GM23338 (cell line): ENCODE data around the gene NCS1. TPM values are rescaled to one million over a fixed set of nuclear protein-coding genes. Genes with fewer than 3 reads are reported as not detected.

ENCODE experiments used
- ATAC-seq: fragments of 200-7000 bp; cut with Tn5 transposase; 3 replicates; pipeline ENCODE4 v1.9.1; 2020
- DNase-seq: peaks from one replicate; pipeline ENCODE4 v3.0.0-alpha.2; 2015; ENCODE audit warnings: low spot score
- H2AFZ ChIP-seq: fragments of 200-600 bp; sonication (generic); 2 replicates; pipeline ENCODE4 v1.8.0; 2016; ENCODE audit warnings: antibody characterized with exemption, mild to moderate bottlenecking, moderate library complexity
- H3F3A ChIP-seq: fragments of 200-600 bp; sonication (generic); replicated peaks from 2 replicates; pipeline ENCODE4 v1.8.0; 2017; ENCODE audit warnings: antibody characterized with exemption, mixed run types, low read depth
- H3K27ac ChIP-seq: fragments of 200-600 bp; sonication (generic); 2 replicates; pipeline ENCODE4 v1.6.1; 2016; ENCODE audit warnings: low read depth
- H3K27me3 ChIP-seq: fragments of 200-600 bp; sonication (generic); 2 replicates; pipeline ENCODE4 v1.8.0; 2016; ENCODE audit warnings: mild to moderate bottlenecking, mixed run types, moderate library complexity; ENCODE audit not compliant: insufficient read depth
- H3K36me3 ChIP-seq: fragments of 200-600 bp; sonication (generic); 2 replicates; pipeline ENCODE4 v1.8.0; 2016; ENCODE audit warnings: mild to moderate bottlenecking; ENCODE audit not compliant: insufficient read depth
- H3K4me1 ChIP-seq: fragments of 200-600 bp; sonication (generic); 2 replicates; pipeline ENCODE4 v1.8.0; 2016; ENCODE audit warnings: mild to moderate bottlenecking, moderate library complexity; ENCODE audit not compliant: insufficient read depth
- H3K4me2 ChIP-seq: fragments of 200-600 bp; sonication (generic); 2 replicates; pipeline ENCODE4 v1.7.1; 2017; ENCODE audit warnings: mixed run types
- H3K4me3 ChIP-seq: fragments of 200-600 bp; sonication (generic); 2 replicates; pipeline ENCODE4 v1.6.1; 2016; ENCODE audit warnings: mixed run types
- H3K79me2 ChIP-seq: fragments of 200-600 bp; sonication (generic); replicated peaks from 2 replicates; pipeline ENCODE4 v1.8.0; 2017; ENCODE audit warnings: mild to moderate bottlenecking; ENCODE audit not compliant: insufficient read depth
- H3K9me2 ChIP-seq: fragments of 200-600 bp; sonication (generic); 2 replicates; pipeline ENCODE4 v1.8.0; 2017; ENCODE audit not compliant: insufficient read depth
- H4K20me1 ChIP-seq: fragments of 200-600 bp; sonication (generic); replicated peaks from 2 replicates; pipeline ENCODE4 v1.8.0; 2017; ENCODE audit warnings: mild to moderate bottlenecking; ENCODE audit not compliant: insufficient read depth
- H3K27ac Mint-ChIP-seq: 2 replicates; pipeline ENCODE4 v1.8.0; 2020; ENCODE audit warnings: inconsistent platforms, mild to moderate bottlenecking, moderate library complexity, mixed read lengths
- H3K27me3 Mint-ChIP-seq: 3 replicates; pipeline ENCODE4 v1.8.0; 2022; ENCODE audit warnings: low read depth, mild to moderate bottlenecking, moderate library complexity, mixed read lengths, inconsistent platforms; ENCODE audit not compliant: insufficient read depth, poor library complexity
- H3K36me3 Mint-ChIP-seq: 3 replicates; pipeline ENCODE4 v1.8.0; 2021; ENCODE audit warnings: low read depth, mild to moderate bottlenecking, inconsistent platforms, moderate library complexity, mixed read lengths
- H3K4me1 Mint-ChIP-seq: 3 replicates; pipeline ENCODE4 v1.8.0; 2020; ENCODE audit warnings: mild to moderate bottlenecking, inconsistent platforms, mixed read lengths
- H3K4me3 Mint-ChIP-seq: 3 replicates; pipeline ENCODE4 v1.8.0; 2021; ENCODE audit warnings: moderate library complexity, mild to moderate bottlenecking, inconsistent platforms, mixed read lengths
- H3K9me3 Mint-ChIP-seq: 3 replicates; pipeline ENCODE4 v1.8.0; 2020; ENCODE audit warnings: moderate library complexity, mild to moderate bottlenecking, inconsistent platforms, mixed read lengths
- CREB1 ChIP-seq: fragments of 250-450 bp; sonication (Bioruptor Pico); IDR thresholded peaks from 2 replicates; pipeline ENCODE4 v1.5.0; 2020; ENCODE audit warnings: low read depth, mild to moderate bottlenecking, moderate library complexity
- CTCF ChIP-seq, 2 experiments: fragments of 200-600 bp in 1 of 2; sonication (generic) in 1 of 2; conservative IDR thresholded peaks; 2 replicates each; pipeline versions ENCODE4 v1.5.1 to v1.6.1; 2016 to 2017; ENCODE audit warnings: antibody characterized with exemption in 2 of 2, low read depth in 2 of 2, mild to moderate bottlenecking in 2 of 2, moderate library complexity in 1 of 2
- ETS1 ChIP-seq: IDR thresholded peaks from 2 replicates; pipeline ENCODE4 v1.6.1; 2016; ENCODE audit warnings: antibody characterized with exemption
- EZH2 ChIP-seq: fragments of 200-600 bp; sonication (generic); IDR thresholded peaks from one replicate; pipeline ENCODE4 v1.8.0; 2017; ENCODE audit warnings: antibody characterized with exemption, mild to moderate bottlenecking, low read depth; ENCODE audit not compliant: unreplicated experiment
- JUNB ChIP-seq: IDR thresholded peaks from one replicate; pipeline ENCODE4 v1.6.1; 2016; ENCODE audit warnings: antibody characterized with exemption; ENCODE audit not compliant: unreplicated experiment
- NANOG ChIP-seq: IDR thresholded peaks from 2 replicates; pipeline ENCODE4 v1.6.1; 2016; ENCODE audit warnings: antibody characterized with exemption, borderline replicate concordance
- POLR2AphosphoS5 ChIP-seq: IDR thresholded peaks from 2 replicates; pipeline ENCODE4 v1.6.1; 2016; ENCODE audit warnings: antibody characterized with exemption, low read depth
- REST ChIP-seq: IDR thresholded peaks from one replicate; pipeline ENCODE4 v1.6.1; 2018; ENCODE audit warnings: antibody characterized with exemption; ENCODE audit not compliant: unreplicated experiment
- STAT1 ChIP-seq: IDR thresholded peaks from one replicate; pipeline ENCODE4 v1.6.1; 2016; ENCODE audit warnings: antibody characterized with exemption; ENCODE audit not compliant: unreplicated experiment
- ZNF462 ChIP-seq: fragments of 250-450 bp; sonication (Bioruptor Pico); IDR thresholded peaks from 2 replicates; pipeline ENCODE4 v1.5.0; 2020; ENCODE audit warnings: mild to moderate bottlenecking, moderate library complexity
- polyA plus RNA-seq: library from polyadenylated mRNA; unstranded; fragments of >200 nt; fragmentation: Nextera tagmentation; extraction: Ambion mirVana; gene quantifications from 2 replicates; pipeline ENCODE4 v1.2.1, GENCODE V29; 2016
- total RNA-seq: library from RNA; depleted of rRNA; stranded (reverse); fragments of >200 nt; shearing (Covaris generic); gene quantifications from 2 replicates; pipeline ENCODE4 v1.2.3, GENCODE V29; 2014

Gene NCS1
- total and polyA plus RNA-seq, 2 experiments from 2014 or later, result 8.2 to 34.3 TPM

GRCh38 chr9:130195638-130196037 is 23.4 kb downstream of the NCS1 start (continued):
- TF ChIP-seq CTCF (conservative IDR thresholded peaks at IDR 0.05; ENCODE audit: low read depth in 2 of 2), result no peak
- no peak for TF ChIP-seq NANOG
- TF ChIP-seq STAT1, result no peak

DNA sequence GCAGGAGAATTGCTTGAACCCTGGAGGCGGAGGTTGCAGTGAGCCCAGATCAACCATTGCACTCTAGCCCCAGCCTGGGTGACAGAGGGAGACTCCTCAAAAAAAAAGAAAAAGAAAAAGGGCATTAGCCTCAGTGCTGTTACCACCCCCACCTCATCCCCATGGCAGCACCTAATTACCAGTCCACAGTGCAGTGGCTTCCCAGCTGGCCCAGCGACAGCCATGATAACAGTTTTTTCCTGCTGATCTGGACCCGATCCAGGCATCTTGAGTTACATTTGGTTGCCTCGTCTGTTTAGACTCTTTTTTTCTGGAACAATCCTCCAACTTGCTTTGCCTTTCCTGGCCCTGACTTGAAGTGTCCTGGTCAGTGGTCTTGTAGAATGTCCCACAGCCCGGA is 24.4 kb downstream of the NCS1 start:
- no peaks in the 10 kb centered on the region; the same call in 1 of the 2 replicates for H3K4me1 ChIP-seq
- TF ChIP-seq CTCF (conservative IDR thresholded peaks at IDR 0.05; ENCODE audit: low read depth in 2 of 2) (no peak), REST (no peak), NANOG (no peak), ZNF462 (CRISPR knock-in tag) (no peak), ETS1 (no peak), EZH2 (no peak), JUNB (no peak), CREB1 (CRISPR knock-in tag) (no peak), POLR2AphosphoS5 (no peak), STAT1 (no peak)
- H2AFZ ChIP-seq, result no peak overlapping the region
- Mint-ChIP-seq H3K4me1 (peaks cover 26% of the 10 kb centered on the region), H3K36me3 (no peaks in the 10 kb centered on the region), H3K9me3 (no peaks in the 10 kb centered on the region), H3K27me3 (peaks cover 16% of the 10 kb centered on the region), H3K27ac (no peak overlapping the region; the same call in 1 of the 2 replicates), H3K4me3 (no peak overlapping the region)
- DNase-seq (no peak), ATAC-seq (no peak)
- H3K4me2 ChIP-seq, result no peak overlapping the region
- H3K79me2 ChIP-seq, result peaks cover 40% of the 10 kb centered on the region
- H3K4me3 ChIP-seq, result no peak overlapping the region
- no peaks in the 10 kb centered on the region for H3K36me3 ChIP-seq
- no peak overlapping the region for H3K27ac ChIP-seq
- no peaks in the 10 kb centered on the region for H4K20me1 ChIP-seq
- H3F3A ChIP-seq, result no peaks in the 10 kb centered on the region
- no peaks in the 10 kb centered on the region for H3K9me2 ChIP-seq
- H3K27me3 ChIP-seq, result no peaks in the 10 kb centered on the region
